Esophagus muscularis mucosa (tissue), 3 donors: ENCODE results near the gene PGAM2.

Source experiments
- POLR2A ChIP-seq: fragments of 450-650 bp; IDR thresholded peaks from one replicate; pipeline ENCODE4 v1.6.1; 2017; ENCODE audit warnings: antibody characterized with exemption, moderate library complexity, mild to moderate bottlenecking, low read depth
- POLR2AphosphoS5 ChIP-seq, 2 donors: sonication (generic); formaldehyde crosslinking; IDR thresholded peaks; one replicate each; pipeline ENCODE4 v1.6.1; 2017; ENCODE audit warnings: antibody characterized with exemption in 2 of 2
- TF ChIP-seq, protein P1 (sequence below), 3 experiments: fragments of 200-600 bp in 2 of 3; fragments of 450-650 bp in 1 of 3; sonication (generic) in 2 of 3; IDR thresholded peaks; one replicate each; pipeline ENCODE4 v1.5.1; 2017 to 2019; ENCODE audit warnings: antibody characterized with exemption in 3 of 3, mild to moderate bottlenecking in 2 of 3, moderate library complexity in 1 of 3

GRCh38 chr7:44082541-44083207 lies 17.3 kb upstream of the PGAM2 start:
- TF ChIP-seq, protein P1, sequence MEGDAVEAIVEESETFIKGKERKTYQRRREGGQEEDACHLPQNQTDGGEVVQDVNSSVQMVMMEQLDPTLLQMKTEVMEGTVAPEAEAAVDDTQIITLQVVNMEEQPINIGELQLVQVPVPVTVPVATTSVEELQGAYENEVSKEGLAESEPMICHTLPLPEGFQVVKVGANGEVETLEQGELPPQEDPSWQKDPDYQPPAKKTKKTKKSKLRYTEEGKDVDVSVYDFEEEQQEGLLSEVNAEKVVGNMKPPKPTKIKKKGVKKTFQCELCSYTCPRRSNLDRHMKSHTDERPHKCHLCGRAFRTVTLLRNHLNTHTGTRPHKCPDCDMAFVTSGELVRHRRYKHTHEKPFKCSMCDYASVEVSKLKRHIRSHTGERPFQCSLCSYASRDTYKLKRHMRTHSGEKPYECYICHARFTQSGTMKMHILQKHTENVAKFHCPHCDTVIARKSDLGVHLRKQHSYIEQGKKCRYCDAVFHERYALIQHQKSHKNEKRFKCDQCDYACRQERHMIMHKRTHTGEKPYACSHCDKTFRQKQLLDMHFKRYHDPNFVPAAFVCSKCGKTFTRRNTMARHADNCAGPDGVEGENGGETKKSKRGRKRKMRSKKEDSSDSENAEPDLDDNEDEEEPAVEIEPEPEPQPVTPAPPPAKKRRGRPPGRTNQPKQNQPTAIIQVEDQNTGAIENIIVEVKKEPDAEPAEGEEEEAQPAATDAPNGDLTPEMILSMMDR (IDR thresholded peaks at IDR 0.05), result peak in 1 of 3 experiments; percentile 2
- TF ChIP-seq POLR2AphosphoS5 (IDR thresholded peaks at IDR 0.05), result peak; percentile 77 to 79
- peak; percentile 69 for TF ChIP-seq POLR2A
